NCI-H1436 (cell line): Measurements from ENCODE around the gene ADGRA1.

Source experiments
- DNase-seq: peaks from one replicate; lab custom pipeline; 2025; lab: John Stamatoyannopoulos, UW

Gene ADGRA1

GRCh38 chr10:133113146-133113830, 25.6 kb downstream of the ADGRA1 start:
- DNase-seq = no peak

- no peak for DNase-seq
Observed at GRCh38 chr10:133113847-133114246, 26.1 kb downstream of the ADGRA1 start.

- DNase-seq = no peak
Observed at GRCh38 chr10:133114251-133114650, 26.5 kb downstream of the ADGRA1 start.

- DNase-seq = no peak
Observed at GRCh38 chr10:133114726-133115452, 27.2 kb downstream of the ADGRA1 start.

GRCh38 chr10:133115453-133115842, 27.7 kb downstream of the ADGRA1 start:
- no peak for DNase-seq

GRCh38 chr10:133115976-133116375, 28.3 kb downstream of the ADGRA1 start:
- DNase-seq = no peak

GRCh38 chr10:133116455-133116854, 28.7 kb downstream of the ADGRA1 start:
- DNase-seq = no peak

GRCh38 chr10:133117036-133117687, 29.4 kb downstream of the ADGRA1 start:
- no peak for DNase-seq

GRCh38 chr10:133117688-133118071, 30.0 kb downstream of the ADGRA1 start:
- DNase-seq = no peak

GRCh38 chr10:133121479-133121878, 33.8 kb downstream of the ADGRA1 start:
- no peak for DNase-seq

GRCh38 chr10:133122171-133122935, 34.6 kb downstream of the ADGRA1 start:
- no peak for DNase-seq

GRCh38 chr10:133123050-133123745, 35.5 kb downstream of the ADGRA1 start:
- DNase-seq = no peak

- DNase-seq = no peak
Observed at GRCh38 chr10:133123746-133124356, 36.1 kb downstream of the ADGRA1 start.

GRCh38 chr10:133124357-133125211, 36.9 kb downstream of the ADGRA1 start:
- no peak for DNase-seq

GRCh38 chr10:133125901-133126300, 38.2 kb downstream of the ADGRA1 start:
- DNase-seq = no peak

- no peak for DNase-seq
Observed at GRCh38 chr10:133126431-133127290, 38.9 kb downstream of the ADGRA1 start.

GRCh38 chr10:133127291-133128125, 39.8 kb downstream of the ADGRA1 start:
- DNase-seq = no peak
